GM23338 (cell line): Measurements from ENCODE around the gene ITGAL. TPM values are rescaled to one million over a fixed set of nuclear protein-coding genes. Genes with fewer than 3 reads are reported as not detected.

Experiments
- ATAC-seq: fragments of 200-7000 bp; cut with Tn5 transposase; 3 replicates; pipeline ENCODE4 v1.9.1; 2020
- DNase-seq: peaks from one replicate; pipeline ENCODE4 v3.0.0-alpha.2; 2015; ENCODE audit warnings: low spot score
- H2AFZ ChIP-seq: fragments of 200-600 bp; sonication (generic); 2 replicates; pipeline ENCODE4 v1.8.0; 2016; ENCODE audit warnings: antibody characterized with exemption, mild to moderate bottlenecking, moderate library complexity
- H3F3A ChIP-seq: fragments of 200-600 bp; sonication (generic); replicated peaks from 2 replicates; pipeline ENCODE4 v1.8.0; 2017; ENCODE audit warnings: antibody characterized with exemption, mixed run types, low read depth
- H3K27ac ChIP-seq: fragments of 200-600 bp; sonication (generic); 2 replicates; pipeline ENCODE4 v1.6.1; 2016; ENCODE audit warnings: low read depth
- H3K27me3 ChIP-seq: fragments of 200-600 bp; sonication (generic); 2 replicates; pipeline ENCODE4 v1.8.0; 2016; ENCODE audit warnings: mild to moderate bottlenecking, mixed run types, moderate library complexity; ENCODE audit not compliant: insufficient read depth
- H3K36me3 ChIP-seq: fragments of 200-600 bp; sonication (generic); 2 replicates; pipeline ENCODE4 v1.8.0; 2016; ENCODE audit warnings: mild to moderate bottlenecking; ENCODE audit not compliant: insufficient read depth
- H3K4me1 ChIP-seq: fragments of 200-600 bp; sonication (generic); 2 replicates; pipeline ENCODE4 v1.8.0; 2016; ENCODE audit warnings: mild to moderate bottlenecking, moderate library complexity; ENCODE audit not compliant: insufficient read depth
- H3K4me2 ChIP-seq: fragments of 200-600 bp; sonication (generic); 2 replicates; pipeline ENCODE4 v1.7.1; 2017; ENCODE audit warnings: mixed run types
- H3K4me3 ChIP-seq: fragments of 200-600 bp; sonication (generic); 2 replicates; pipeline ENCODE4 v1.6.1; 2016; ENCODE audit warnings: mixed run types
- H3K79me2 ChIP-seq: fragments of 200-600 bp; sonication (generic); replicated peaks from 2 replicates; pipeline ENCODE4 v1.8.0; 2017; ENCODE audit warnings: mild to moderate bottlenecking; ENCODE audit not compliant: insufficient read depth
- H3K9me2 ChIP-seq: fragments of 200-600 bp; sonication (generic); 2 replicates; pipeline ENCODE4 v1.8.0; 2017; ENCODE audit not compliant: insufficient read depth
- H4K20me1 ChIP-seq: fragments of 200-600 bp; sonication (generic); replicated peaks from 2 replicates; pipeline ENCODE4 v1.8.0; 2017; ENCODE audit warnings: mild to moderate bottlenecking; ENCODE audit not compliant: insufficient read depth
- H3K27ac Mint-ChIP-seq: 2 replicates; pipeline ENCODE4 v1.8.0; 2020; ENCODE audit warnings: inconsistent platforms, mild to moderate bottlenecking, moderate library complexity, mixed read lengths
- H3K27me3 Mint-ChIP-seq: 3 replicates; pipeline ENCODE4 v1.8.0; 2022; ENCODE audit warnings: low read depth, mild to moderate bottlenecking, moderate library complexity, mixed read lengths, inconsistent platforms; ENCODE audit not compliant: insufficient read depth, poor library complexity
- H3K36me3 Mint-ChIP-seq: 3 replicates; pipeline ENCODE4 v1.8.0; 2021; ENCODE audit warnings: low read depth, mild to moderate bottlenecking, inconsistent platforms, moderate library complexity, mixed read lengths
- H3K4me1 Mint-ChIP-seq: 3 replicates; pipeline ENCODE4 v1.8.0; 2020; ENCODE audit warnings: mild to moderate bottlenecking, inconsistent platforms, mixed read lengths
- H3K4me3 Mint-ChIP-seq: 3 replicates; pipeline ENCODE4 v1.8.0; 2021; ENCODE audit warnings: moderate library complexity, mild to moderate bottlenecking, inconsistent platforms, mixed read lengths
- H3K9me3 Mint-ChIP-seq: 3 replicates; pipeline ENCODE4 v1.8.0; 2020; ENCODE audit warnings: moderate library complexity, mild to moderate bottlenecking, inconsistent platforms, mixed read lengths
- CREB1 ChIP-seq: fragments of 250-450 bp; sonication (Bioruptor Pico); IDR thresholded peaks from 2 replicates; pipeline ENCODE4 v1.5.0; 2020; ENCODE audit warnings: low read depth, mild to moderate bottlenecking, moderate library complexity
- ETS1 ChIP-seq: IDR thresholded peaks from 2 replicates; pipeline ENCODE4 v1.6.1; 2016; ENCODE audit warnings: antibody characterized with exemption
- EZH2 ChIP-seq: fragments of 200-600 bp; sonication (generic); IDR thresholded peaks from one replicate; pipeline ENCODE4 v1.8.0; 2017; ENCODE audit warnings: antibody characterized with exemption, mild to moderate bottlenecking, low read depth; ENCODE audit not compliant: unreplicated experiment
- EZH2phosphoT487 ChIP-seq: fragments of 200-600 bp; sonication (generic); IDR thresholded peaks from one replicate; pipeline ENCODE4 v1.8.1; 2018; ENCODE audit warnings: antibody characterized with exemption; ENCODE audit not compliant: unreplicated experiment
- JUNB ChIP-seq: IDR thresholded peaks from one replicate; pipeline ENCODE4 v1.6.1; 2016; ENCODE audit warnings: antibody characterized with exemption; ENCODE audit not compliant: unreplicated experiment
- POLR2AphosphoS5 ChIP-seq: IDR thresholded peaks from 2 replicates; pipeline ENCODE4 v1.6.1; 2016; ENCODE audit warnings: antibody characterized with exemption, low read depth
- REST ChIP-seq: IDR thresholded peaks from one replicate; pipeline ENCODE4 v1.6.1; 2018; ENCODE audit warnings: antibody characterized with exemption; ENCODE audit not compliant: unreplicated experiment
- STAT1 ChIP-seq: IDR thresholded peaks from one replicate; pipeline ENCODE4 v1.6.1; 2016; ENCODE audit warnings: antibody characterized with exemption; ENCODE audit not compliant: unreplicated experiment
- ZNF331 ChIP-seq: fragments of 250-450 bp; sonication (Bioruptor Pico); IDR thresholded peaks from 2 replicates; pipeline ENCODE4 v1.5.0; 2020; ENCODE audit warnings: low read depth, mild to moderate bottlenecking, moderate library complexity
- ZNF462 ChIP-seq: fragments of 250-450 bp; sonication (Bioruptor Pico); IDR thresholded peaks from 2 replicates; pipeline ENCODE4 v1.5.0; 2020; ENCODE audit warnings: mild to moderate bottlenecking, moderate library complexity
- polyA plus RNA-seq: library from polyadenylated mRNA; unstranded; fragments of >200 nt; fragmentation: Nextera tagmentation; extraction: Ambion mirVana; gene quantifications from 2 replicates; pipeline ENCODE4 v1.2.1, GENCODE V29; 2016
- total RNA-seq: library from RNA; depleted of rRNA; stranded (reverse); fragments of >200 nt; shearing (Covaris generic); gene quantifications from 2 replicates; pipeline ENCODE4 v1.2.3, GENCODE V29; 2014

ITGAL gene
- total and polyA plus RNA-seq, 2 experiments from 2014 or later, result 0.05 to 0.07 TPM

- Mint-ChIP-seq H3K27me3 (peaks cover 9% of the 10 kb centered on the region), H3K4me1 (peaks cover 4% of the 10 kb centered on the region; the same call in 2 of the 3 replicates), H3K4me3 (no peak overlapping the region), H3K9me3 (no peaks in the 10 kb centered on the region), H3K36me3 (no peaks in the 10 kb centered on the region), H3K27ac (no peak overlapping the region)
- no peaks in the 10 kb centered on the region for H3K9me2 ChIP-seq
- H3F3A ChIP-seq, result no peaks in the 10 kb centered on the region
- H3K27me3 ChIP-seq, result 0 out of 2 replicates have a peak, but pooled peaks cover 3% of the 10 kb centered on the region
- DNase-seq, result peak; percentile 30
- peak; percentile 66 for ATAC-seq
- H2AFZ ChIP-seq, result no peak overlapping the region; the same call in 1 of the 2 replicates
- no peaks in the 10 kb centered on the region for H3K4me1 ChIP-seq
- H3K4me2 ChIP-seq, result no peak overlapping the region
- H3K79me2 ChIP-seq, result no peaks in the 10 kb centered on the region
- no peaks in the 10 kb centered on the region for H3K36me3 ChIP-seq
- H3K4me3 ChIP-seq, result no peak overlapping the region
- no peaks in the 10 kb centered on the region; the same call in 1 of the 2 replicates for H4K20me1 ChIP-seq
- TF ChIP-seq ETS1 (no peak), STAT1 (no peak), ZNF462 (CRISPR knock-in tag) (no peak), REST (no peak), ZNF331 (CRISPR knock-in tag) (no peak), JUNB (no peak), CREB1 (CRISPR knock-in tag) (no peak), POLR2AphosphoS5 (no peak), EZH2phosphoT487 (no peak), EZH2 (no peak)
- H3K27ac ChIP-seq, result no peak overlapping the region
These were observed 35.0 kb upstream of the ITGAL start for GRCh38 chr16:30437511-30438046.
